Measurements from ENCODE around the gene RTRAF.
A peak's percentile ranks its signal among the peaks of the same experiment; 100 is the strongest.

Gene RTRAF

DNA sequence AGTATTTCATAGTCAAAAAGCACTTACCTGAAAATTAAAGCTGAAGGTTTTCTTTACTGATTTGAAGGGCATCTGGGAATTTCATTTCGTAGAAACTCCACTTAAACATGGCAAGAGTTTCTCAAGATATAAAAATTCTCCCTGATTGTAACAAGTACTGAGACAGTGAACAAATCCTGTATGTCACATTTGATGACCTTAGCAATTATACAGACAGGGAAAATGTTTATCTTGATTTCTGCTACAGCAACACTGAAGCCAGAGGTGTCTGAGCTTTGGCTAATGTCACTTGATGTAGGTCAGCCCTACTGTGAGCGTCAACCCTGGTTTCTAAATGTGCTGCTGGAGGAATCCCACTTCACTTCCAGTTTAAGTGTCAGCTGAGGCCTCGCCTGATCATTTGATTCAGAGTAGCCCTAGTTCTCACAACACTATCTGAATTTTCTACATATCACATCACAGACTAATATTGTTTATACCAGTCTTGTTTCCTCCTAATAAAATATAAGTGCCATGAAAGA is 20.9 kb downstream of the RTRAF start:
- DNase-seq (ENCODE audit: extremely low read depth, low read depth): no peak

DNA sequence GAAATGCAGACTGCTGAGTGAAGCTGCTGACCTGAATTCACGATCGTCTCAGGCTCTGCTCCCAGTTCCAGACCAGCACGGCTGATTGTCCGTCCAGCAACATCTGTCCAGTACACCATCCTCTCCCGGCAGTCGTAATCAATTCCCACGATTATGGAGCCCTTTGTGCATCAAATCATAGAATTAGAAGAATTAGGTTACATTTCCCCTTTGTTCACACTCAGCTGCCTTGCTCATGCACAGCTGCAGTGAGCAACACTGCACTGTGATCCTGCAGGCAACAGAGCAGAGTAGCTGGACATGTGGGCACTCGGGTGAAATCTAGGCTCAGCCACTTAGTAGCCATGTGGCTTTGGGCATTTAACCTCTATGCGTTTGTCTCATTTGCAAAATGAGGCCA is 22.2 kb downstream of the RTRAF start:
- DNase-seq (ENCODE audit: extremely low read depth, low read depth): no peak
- TF ChIP-seq, protein P1, sequence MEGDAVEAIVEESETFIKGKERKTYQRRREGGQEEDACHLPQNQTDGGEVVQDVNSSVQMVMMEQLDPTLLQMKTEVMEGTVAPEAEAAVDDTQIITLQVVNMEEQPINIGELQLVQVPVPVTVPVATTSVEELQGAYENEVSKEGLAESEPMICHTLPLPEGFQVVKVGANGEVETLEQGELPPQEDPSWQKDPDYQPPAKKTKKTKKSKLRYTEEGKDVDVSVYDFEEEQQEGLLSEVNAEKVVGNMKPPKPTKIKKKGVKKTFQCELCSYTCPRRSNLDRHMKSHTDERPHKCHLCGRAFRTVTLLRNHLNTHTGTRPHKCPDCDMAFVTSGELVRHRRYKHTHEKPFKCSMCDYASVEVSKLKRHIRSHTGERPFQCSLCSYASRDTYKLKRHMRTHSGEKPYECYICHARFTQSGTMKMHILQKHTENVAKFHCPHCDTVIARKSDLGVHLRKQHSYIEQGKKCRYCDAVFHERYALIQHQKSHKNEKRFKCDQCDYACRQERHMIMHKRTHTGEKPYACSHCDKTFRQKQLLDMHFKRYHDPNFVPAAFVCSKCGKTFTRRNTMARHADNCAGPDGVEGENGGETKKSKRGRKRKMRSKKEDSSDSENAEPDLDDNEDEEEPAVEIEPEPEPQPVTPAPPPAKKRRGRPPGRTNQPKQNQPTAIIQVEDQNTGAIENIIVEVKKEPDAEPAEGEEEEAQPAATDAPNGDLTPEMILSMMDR (IDR thresholded peaks at IDR 0.05; ENCODE audit: low read depth, low read length): no peak

More for the DNA sequence above, 20.9 kb downstream of the RTRAF start:
- TF ChIP-seq, protein P1 (IDR thresholded peaks at IDR 0.05; ENCODE audit: low read depth, low read length): no peak

DNA sequence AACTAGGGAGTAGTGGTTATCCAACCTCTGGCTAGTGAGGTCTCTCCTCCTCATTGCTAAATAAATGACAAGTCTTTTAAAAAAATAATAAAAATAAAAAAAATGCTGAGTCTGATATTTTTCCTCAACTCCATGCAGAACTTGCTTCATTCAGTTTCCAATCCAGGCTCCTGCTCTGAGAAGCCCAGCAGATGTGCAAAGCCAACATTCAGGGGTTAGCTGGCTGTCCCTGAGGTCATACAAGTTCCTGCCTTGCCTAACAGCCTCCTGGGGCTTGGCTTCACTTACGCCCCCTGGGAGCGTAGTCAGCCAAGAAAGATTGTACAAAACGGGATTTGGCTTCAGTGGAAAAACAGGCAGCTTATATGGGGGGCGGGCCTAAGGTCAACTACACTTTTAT is 23.3 kb downstream of the RTRAF start:
- DNase-seq (ENCODE audit: extremely low read depth, low read depth): no peak
- TF ChIP-seq, protein P1 (IDR thresholded peaks at IDR 0.05; ENCODE audit: low read depth, low read length): no peak

DNA sequence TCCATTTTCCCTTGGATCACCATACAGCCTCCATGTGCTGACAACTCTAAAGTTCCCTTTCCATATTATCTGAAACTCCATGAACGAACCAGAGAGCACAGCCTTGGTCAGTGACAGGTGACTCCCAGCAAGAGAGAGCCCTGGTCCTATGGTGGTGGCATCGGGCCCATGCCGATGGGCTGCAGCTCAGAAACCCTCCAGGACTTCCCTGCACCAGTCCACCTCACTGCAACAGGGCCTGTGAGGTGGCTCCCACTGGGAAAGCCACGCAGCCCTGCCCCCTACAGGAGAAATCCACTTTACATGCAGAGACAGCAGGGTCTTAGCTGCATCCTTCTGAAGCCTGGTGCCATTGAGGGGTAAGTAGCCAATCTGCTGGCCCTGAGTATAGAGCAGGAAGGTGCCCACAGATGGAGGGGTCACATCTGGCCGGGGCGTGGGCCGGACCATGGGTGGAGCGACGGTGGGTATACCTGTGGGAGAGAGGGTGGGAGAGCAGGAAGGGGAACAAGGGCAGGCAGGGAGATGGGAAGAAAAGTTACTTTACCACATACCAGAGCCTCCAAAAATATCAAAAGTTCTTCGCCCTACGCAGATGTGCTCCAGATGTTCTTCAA is 24.7 kb downstream of the RTRAF start:
- no peak for DNase-seq (ENCODE audit: extremely low read depth, low read depth)
- TF ChIP-seq, protein P1 (IDR thresholded peaks at IDR 0.05; ENCODE audit: low read depth, low read length): no peak; the same call in none of the 2 replicates

DNA sequence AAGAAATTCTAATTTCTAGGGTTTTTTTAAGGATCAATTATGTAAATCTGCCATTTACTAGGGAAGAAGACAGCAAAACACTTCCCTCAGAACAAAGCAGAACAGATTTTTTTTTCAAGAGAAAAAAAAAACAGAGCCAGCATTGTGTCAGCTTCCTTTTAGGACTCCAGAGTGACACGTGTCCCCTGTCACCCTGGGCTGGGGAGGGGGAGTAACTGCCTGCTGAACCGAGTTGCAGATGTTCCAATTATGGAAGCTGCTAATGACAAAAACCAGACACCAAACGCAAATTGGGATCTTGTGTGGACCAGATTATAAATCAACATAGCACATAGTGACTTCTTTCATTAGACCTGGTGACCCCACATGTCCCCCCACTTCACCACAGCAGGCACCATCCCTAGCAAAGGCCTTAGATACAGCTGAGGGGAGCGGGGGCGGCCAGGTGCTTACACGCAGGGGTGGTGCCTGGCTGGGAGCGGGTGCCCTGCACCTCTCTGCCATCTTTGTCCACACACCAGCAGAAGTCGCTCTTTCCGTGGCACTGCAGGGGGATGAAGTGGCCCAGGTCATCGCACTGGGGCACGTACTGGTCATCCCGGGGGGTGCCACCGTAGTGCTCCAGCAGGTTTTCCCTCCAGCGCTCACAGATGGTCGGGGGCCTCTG is 25.4 kb downstream of the RTRAF start:
- TF ChIP-seq, protein P1 (IDR thresholded peaks at IDR 0.05; ENCODE audit: low read depth, low read length): no peak
- DNase-seq (ENCODE audit: extremely low read depth, low read depth): no peak

DNA sequence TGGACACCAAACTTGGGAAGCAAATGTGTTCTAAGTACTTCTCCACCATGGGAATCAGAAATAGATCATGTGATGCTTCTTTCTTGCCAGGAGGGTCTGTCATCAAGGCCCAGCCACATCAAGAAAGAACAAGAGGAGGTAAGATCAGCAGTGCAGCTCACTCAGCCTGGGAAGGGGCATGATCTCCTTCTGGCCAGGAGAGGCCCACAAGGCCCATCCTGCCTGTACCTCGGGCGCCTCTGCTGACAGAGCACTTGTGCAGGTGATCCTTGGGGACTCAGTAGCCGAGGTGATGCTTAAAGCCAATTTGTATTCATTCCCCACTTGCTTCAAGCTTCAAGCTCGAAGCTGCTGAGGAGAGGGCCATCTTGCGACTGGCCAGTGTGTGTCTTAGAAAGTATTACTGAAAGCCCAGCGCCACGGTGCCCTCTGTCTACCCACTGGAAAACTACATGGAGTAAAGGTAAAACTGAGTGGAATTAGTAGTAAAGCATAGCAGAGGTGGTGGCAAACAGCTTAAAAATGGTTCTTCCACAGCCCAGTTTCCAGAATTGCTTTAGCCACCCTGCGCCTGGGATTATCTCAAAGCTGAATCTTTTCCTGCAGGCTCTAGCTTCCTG is 26.2 kb downstream of the RTRAF start:
- TF ChIP-seq, protein P1 (IDR thresholded peaks at IDR 0.05; ENCODE audit: low read depth, low read length): peak; percentile 30
- DNase-seq (ENCODE audit: extremely low read depth, low read depth): no peak

DNA sequence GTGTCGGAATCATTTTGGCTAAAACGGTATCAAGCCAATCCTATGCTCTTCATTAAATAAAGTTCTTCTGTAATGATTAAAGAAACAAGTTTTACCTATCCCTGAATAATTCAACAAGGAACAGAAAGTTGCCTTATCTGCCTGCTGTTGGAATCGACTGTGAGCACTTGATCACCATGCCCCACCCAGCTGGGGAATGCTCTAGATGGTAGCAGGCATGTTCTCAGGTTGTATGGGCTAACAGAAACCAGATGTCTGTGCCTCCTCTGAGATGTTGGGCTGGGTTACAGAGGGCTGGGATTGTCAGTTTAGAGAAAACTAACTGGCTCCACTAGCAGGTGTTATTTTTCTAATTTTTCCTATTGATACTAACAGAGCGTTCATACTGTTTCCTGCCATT is 28.9 kb downstream of the RTRAF start:
- DNase-seq (ENCODE audit: extremely low read depth, low read depth): no peak
- TF ChIP-seq, protein P1 (IDR thresholded peaks at IDR 0.05; ENCODE audit: low read depth, low read length): no peak
